Hippocampal formation (tissue), 2 donors: ENCODE results near the gene NELL1.

Experiments used
- DNase-seq, 2 donors: peaks; one replicate each; lab custom pipeline; 2025; lab: John Stamatoyannopoulos, UW

The NELL1 gene

DNA sequence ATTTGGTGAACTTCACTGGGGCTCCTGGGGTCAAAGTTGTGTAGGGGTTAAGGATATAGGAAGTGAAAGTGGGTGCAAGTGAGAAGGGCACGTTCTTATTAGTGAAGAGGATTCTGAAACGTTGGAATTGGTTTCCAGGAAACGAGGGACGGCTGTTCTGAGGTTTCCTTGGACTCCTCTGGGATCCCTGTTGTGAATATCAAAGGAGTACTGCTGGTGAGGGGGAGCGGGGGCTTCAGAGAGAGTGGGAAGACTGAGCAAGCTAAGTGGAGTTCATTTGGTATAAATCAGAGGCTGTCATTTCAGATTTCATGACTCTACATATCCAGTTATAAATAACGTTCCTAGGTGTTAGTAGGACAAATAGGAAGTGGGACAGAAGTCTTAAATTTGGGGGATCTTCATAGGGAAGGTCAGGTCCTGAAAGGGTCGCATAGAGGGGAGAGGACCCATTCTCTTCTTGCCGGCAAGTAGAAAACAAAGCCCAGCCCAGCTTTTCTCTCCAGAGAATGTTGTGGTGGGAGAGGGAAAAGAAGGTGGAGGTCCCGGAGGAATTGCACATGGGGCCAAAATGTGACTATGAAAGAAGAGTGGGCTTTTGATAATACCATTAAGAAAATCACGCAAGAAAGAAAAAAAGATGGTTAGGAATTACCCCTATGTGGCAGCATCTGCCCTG is 1.1 kb upstream of the NELL1 start:
- no peak for DNase-seq

- DNase-seq = no peak
Observed at GRCh38 chr11:20669820-20670684, 666 bp downstream of the NELL1 start.

DNA sequence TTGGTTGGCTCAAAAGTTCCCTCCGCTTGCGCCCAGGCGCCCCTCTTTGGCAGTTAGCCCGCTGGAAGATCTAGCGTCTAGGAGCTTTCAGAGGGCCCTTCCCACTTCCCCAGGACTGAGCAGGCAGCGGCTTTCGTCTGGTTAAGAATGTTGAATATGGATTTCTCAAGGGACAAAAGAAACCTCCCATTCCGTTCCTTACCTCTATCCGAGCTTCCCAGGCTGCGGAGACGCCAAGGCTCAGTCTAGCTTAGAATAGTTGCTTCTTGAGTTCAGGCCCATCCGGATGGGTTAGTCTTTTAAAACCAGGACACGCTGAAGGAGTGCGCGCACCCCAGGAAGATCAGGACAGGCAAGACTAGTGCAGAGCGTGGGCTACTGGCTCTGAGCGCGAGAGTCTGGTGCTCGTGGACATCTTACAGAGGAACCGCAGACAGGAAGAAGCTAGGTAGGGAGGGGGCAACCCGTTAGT is 1.6 kb downstream of the NELL1 start:
- no peak for DNase-seq

DNA sequence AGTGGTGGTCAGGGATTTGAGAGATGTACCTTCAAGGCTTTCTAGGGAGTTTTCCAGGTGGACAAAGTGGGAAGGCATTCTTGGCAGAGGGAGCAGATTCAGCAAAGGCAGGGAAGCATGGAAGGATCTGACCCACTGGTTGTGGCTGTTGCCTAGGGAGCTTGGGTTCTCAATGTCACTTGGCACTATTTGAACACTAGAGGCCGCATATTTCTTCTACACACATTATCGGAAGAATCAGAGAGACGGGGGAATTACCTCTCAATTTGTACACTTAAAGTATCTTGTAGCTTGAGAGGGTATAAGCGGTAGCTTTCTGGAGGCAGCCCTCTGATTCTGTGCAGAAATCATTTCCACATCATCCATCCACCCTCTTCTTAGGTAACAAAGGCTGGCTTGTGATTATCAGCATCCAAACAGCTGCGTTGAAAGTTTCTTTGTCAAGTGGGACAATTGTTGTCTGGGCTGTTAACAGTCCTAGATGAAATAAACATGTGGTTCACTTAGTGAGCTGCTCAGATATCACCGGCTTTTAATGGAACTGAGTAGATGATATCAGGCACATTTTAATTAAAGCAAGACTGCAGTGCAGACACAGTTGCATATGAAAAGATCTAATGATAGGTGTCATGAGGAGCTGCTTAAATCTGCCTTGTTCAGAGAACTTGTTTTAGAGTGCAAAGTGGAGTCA is 2.6 kb downstream of the NELL1 start:
- peak in 1 of 2 donors; percentile 37 for DNase-seq

GRCh38 chr11:20672575-20672974 is 3.2 kb downstream of the NELL1 start:
- no peak for DNase-seq

DNA sequence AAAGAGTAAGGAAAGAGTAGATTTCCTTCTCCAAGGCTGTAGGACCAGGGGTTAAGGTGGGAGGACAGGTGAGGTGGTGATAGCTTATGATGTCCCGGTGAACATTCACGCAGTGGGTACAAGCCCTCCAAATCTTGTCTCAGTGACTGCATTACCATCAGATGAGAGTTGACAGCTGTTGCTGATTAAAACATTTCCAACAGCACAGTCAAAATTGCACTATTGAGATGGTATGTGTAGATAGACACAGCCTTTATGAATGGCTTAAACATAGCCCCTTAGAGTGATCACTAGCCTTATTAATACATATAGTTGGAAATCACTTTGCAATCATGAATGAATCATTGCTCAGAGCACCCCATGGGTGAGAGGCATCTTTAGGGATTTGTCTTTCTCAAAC is 7.3 kb downstream of the NELL1 start:
- DNase-seq = no peak

DNA sequence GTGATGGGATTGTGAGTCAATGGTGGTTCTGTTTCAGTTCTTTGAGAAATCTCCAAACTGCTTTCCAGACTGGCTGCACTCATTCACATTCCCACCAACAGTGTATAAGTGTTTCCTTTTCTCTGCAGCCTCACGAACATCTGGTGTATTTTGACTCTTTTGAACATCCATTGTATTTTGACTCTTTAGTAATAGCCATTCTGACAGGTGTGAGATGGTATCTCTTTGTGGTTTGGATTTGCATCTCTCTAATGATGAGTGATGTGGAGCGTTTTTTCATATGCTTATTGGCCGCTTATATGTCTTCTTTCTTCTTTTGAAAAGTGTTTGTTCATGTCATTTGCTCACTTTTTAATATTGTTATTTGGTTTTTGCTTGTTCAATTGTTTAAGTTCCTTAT is 19.4 kb downstream of the NELL1 start:
- no peak for DNase-seq

DNA sequence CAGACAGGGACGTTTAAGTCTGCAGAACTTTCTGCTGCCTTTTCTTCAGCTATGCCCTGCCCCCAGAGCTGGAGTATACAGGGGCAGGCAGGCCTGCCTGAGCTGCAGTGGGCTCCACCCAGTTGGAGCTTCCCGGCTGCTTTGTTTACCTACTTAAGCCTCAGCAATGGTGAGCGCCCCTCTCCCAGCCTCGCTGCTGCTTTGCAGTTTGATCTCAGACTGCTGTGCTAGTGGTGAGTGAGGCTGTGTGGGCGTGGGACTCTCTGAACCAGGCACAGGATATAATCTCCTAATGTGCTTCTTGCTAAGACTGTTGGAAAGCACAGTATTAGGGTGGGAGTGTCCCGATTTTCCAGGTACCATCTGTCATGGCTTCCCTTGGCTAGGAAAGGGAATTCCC is 38.5 kb downstream of the NELL1 start:
- DNase-seq = no peak

DNA sequence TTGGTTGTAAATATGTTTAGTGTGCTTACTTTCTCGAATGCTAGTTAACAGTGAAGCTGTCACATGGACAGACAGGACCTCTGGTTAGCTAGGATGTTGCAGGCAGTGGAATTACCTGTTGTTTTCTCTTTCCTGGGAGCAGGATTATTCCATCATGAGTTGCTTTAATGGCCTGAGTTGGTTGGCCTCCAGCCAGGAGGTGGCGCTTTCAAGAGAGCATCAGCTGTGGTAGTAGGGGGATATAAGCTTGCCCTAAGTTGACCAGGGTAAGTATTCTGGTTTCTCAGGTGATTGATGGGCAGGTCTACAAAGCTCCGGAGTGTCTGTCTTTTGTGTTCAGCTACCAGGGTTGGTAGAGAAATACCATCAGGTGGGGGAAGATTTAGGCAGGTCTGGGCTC is 43.5 kb downstream of the NELL1 start:
- DNase-seq = no peak

- DNase-seq = no peak
Observed at GRCh38 chr11:20715464-20715863, 46.1 kb downstream of the NELL1 start.

DNA sequence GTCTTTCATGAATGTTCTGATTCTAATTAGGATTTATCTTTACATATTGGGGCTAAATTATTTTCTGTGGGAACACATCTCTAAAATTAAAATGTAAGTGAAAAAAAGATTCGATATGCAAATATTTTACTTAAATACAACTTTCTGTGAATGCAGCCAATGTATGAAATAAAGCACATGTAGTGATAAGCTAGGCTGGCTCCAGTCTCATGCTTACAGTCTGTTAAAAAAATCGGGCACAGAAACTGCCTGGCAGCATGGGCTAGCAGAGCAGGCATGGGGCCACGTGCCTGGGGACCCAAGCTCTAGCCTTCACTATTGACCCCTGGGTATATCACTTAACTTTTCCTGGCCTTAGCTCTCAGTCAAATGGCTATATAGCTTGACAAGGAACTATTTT is 46.5 kb downstream of the NELL1 start:
- DNase-seq = no peak

- no peak for DNase-seq
Observed at GRCh38 chr11:20719821-20720220, 50.4 kb downstream of the NELL1 start.

DNA sequence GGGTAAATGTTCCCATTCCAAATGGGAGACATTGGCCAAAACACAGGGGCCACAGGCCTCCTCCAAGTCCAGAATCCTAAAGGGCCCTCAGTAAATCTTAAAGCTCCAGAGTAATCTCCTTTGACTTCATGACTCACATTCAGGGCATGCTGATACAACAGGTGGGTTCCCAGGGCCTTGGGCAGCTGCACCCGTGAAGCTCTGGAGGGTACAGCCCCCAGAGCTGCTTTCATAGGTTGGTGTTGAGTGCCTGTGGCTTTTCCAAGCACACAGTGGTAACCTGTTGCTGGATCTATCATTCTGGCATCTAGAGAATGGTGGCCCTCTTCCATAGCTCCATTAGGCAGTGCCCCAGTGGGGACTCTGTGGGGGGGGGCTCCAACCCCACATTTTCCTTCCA is 54.0 kb downstream of the NELL1 start:
- DNase-seq = no peak

DNA sequence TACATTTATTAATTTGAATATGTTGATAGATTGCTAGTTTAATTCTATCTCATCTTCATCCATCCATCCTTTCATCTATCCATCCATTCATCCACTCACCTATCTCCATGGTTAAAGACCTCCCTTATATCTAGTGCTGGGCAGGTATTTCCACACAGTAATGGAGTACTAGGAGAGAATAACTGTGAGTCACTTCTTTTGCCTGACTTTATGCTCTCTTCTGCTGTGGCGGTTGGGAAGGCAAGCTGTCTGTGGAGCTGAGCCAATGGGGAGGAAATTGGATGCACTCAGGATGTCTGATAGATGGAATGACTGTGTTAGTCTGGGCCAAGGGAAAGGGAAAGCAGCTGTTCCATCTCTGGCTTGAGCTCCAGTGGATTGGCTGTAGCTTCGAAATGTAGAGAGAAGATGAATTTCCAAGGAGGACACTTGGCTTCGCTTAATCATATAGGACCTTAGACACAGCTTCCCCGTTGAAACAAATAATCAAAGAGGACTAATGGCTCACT is 60.3 kb downstream of the NELL1 start:
- DNase-seq = no peak

- no peak for DNase-seq
Observed at GRCh38 chr11:20731676-20732215, 62.4 kb downstream of the NELL1 start.

GRCh38 chr11:20739107-20739506 is 69.7 kb downstream of the NELL1 start:
- DNase-seq = no peak

DNA sequence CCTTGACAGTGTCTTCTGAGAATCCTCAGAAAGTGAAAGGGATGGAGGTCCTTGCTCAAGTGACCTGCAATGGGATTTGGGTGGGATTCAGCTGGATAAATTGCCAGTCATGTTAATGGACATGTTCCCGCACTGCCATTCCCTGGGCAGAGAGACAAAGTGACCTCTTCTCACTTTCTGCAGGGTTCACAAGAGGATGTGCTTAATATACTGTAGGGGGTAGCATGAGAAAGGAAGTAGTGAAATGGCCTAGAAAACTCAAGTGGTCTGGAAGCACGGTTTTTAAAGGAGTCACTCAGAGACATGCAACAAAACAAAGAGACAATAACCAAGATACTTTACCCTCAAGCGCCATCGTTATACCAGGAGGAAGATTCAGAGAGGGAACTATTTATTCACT is 70.2 kb downstream of the NELL1 start:
- no peak for DNase-seq

- no peak for DNase-seq
Observed at GRCh38 chr11:20754933-20755332, 85.5 kb downstream of the NELL1 start.

DNA sequence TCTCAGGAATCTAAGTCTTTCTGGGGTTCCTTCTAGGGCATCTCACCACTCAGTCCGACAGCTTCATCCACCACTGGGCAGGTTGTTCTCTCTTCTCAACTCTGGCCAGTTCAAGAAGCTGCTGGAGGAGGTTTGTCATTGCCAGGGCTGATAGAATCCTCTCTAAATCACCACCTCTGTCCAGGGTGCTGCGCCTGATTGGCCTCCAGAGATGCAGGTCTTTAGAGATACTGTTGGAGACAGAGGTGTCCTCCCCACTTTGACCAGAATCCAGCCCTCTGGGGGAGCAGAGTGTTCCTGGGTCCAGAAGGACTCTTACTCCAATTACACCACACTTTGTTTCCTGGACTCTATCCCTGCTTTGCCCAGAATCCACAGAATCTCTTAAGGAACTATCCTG is 90.2 kb downstream of the NELL1 start:
- no peak for DNase-seq

- no peak for DNase-seq
Observed at GRCh38 chr11:20760811-20761210, 91.4 kb downstream of the NELL1 start.

- DNase-seq = no peak
Observed at GRCh38 chr11:20762116-20762844, 92.9 kb downstream of the NELL1 start.

- DNase-seq = no peak
Observed at GRCh38 chr11:20762980-20763379, 93.6 kb downstream of the NELL1 start.
